ENCODE results near the gene ANKRD16. TPM values are rescaled to one million over a fixed set of nuclear protein-coding genes. Genes with fewer than 3 reads are reported as not detected.

ANKRD16 gene
- polyA plus RNA-seq, 3 donors, result 1.4 to 2.9 (median 2.1) TPM

DNA sequence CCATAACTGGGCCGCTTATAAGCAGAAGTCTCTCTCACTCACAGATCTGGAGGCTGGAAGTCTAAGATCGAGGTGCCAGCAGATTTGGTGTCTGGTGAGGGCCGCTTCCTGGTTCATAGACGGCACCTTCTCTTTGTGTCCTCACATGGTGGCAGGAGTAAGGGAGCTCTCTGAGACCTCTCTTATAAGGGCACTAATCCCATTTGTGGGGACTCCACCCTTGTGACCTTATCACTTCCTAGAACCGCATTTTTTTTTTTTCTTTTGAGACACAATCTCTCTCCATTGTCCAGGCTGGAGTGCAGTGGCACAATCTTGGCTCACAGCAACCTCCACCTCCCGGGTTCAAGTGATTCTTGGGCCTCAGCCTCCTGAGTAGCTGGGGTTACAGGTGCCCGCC is 8.5 kb upstream of the ANKRD16 start:
- TF ChIP-seq, protein P1, sequence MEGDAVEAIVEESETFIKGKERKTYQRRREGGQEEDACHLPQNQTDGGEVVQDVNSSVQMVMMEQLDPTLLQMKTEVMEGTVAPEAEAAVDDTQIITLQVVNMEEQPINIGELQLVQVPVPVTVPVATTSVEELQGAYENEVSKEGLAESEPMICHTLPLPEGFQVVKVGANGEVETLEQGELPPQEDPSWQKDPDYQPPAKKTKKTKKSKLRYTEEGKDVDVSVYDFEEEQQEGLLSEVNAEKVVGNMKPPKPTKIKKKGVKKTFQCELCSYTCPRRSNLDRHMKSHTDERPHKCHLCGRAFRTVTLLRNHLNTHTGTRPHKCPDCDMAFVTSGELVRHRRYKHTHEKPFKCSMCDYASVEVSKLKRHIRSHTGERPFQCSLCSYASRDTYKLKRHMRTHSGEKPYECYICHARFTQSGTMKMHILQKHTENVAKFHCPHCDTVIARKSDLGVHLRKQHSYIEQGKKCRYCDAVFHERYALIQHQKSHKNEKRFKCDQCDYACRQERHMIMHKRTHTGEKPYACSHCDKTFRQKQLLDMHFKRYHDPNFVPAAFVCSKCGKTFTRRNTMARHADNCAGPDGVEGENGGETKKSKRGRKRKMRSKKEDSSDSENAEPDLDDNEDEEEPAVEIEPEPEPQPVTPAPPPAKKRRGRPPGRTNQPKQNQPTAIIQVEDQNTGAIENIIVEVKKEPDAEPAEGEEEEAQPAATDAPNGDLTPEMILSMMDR (IDR thresholded peaks at IDR 0.05), result no peak
- H3K27me3 Mint-ChIP-seq (ENCODE audit: low read depth in 3 of 3), result no peaks in the 10 kb centered on the region
- DNase-seq, result no peak
- H3K36me3 Mint-ChIP-seq, result peaks cover 51 to 55% of the 10 kb centered on the region in 2 donors
- H3K4me3 Mint-ChIP-seq, result no peak overlapping the region
- Histone ChIP-seq H3K27ac (ENCODE audit: low read depth in 1 of 2, low read length in 2 of 2) (no peak overlapping the region), H3K4me1 (ENCODE audit: control insufficient read depth in 1 of 2, insufficient read depth in 2 of 2, low read length in 2 of 2) (no peaks in the 10 kb centered on the region), H3K4me2 (replicated peaks; ENCODE audit: extremely low read depth, low read length, poor library complexity, severe bottlenecking) (no peak overlapping the region), H3K4me3 (replicated peaks in 1 of 3; ENCODE audit: low read depth in 2 of 3, low read length in 3 of 3) (no peak overlapping the region), H3K9ac (ENCODE audit: insufficient read depth, low read length, poor library complexity, severe bottlenecking) (no peak overlapping the region), H4K20me1 (ENCODE audit: insufficient read depth, low read length) (peaks cover 70% of the 10 kb centered on the region), H3K9me3 (replicated peaks in 1 of 2; ENCODE audit: control insufficient read depth in 1 of 2, insufficient read depth in 1 of 2, low read length in 2 of 2) (peaks cover 7 to 12% of the 10 kb centered on the region in 2 donors), H2AFZ (ENCODE audit: insufficient read depth, low read depth, low read length, poor library complexity, severe bottlenecking) (no peak overlapping the region), H3K79me2 (ENCODE audit: insufficient read depth, low read length) (peaks cover 56% of the 10 kb centered on the region), H3K27me3 (ENCODE audit: control insufficient read depth in 2 of 2, insufficient read depth in 2 of 2, low read length in 2 of 2) (no peaks in the 10 kb centered on the region), H3K36me3 (replicated peaks in 1 of 2; ENCODE audit: control insufficient read depth in 1 of 2, insufficient read depth in 2 of 2, low read length in 2 of 2) (peaks cover 18 to 57% of the 10 kb centered on the region in 2 donors)
- 100% methylated on average over 3 of the region's 7 CpGs for WGBS (ENCODE audit: insufficient coverage)
- intact Hi-C loops (cut with micrococcal nuclease), result no loop called here
- peaks cover 6 to 14% (median 11%) of the 10 kb centered on the region in 7 donors for H3K9me3 Mint-ChIP-seq
- peak overlapping the region in 2 of 7 donors; percentile 30 to 37 for H3K27ac Mint-ChIP-seq
- H3K4me1 Mint-ChIP-seq, result peaks cover 4% of the 10 kb centered on the region

DNA sequence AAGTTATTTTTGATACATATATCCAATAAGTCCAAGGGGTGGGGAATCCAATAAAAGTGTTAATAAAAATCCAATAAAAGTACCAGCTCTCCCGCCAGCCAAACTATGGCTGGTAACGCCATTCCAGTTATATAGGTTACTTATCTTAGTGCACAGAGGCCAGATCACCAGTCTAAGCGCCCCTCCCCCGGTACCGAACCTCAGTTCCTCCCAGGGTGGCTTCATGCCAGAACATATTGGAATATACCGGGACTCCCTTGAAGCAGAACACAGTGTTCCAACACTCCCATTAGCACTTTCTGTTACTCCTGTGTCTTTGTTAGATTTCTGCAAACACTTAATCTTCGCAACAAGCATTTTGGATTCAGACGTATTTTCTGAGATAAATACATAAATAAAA is 7.8 kb upstream of the ANKRD16 start:
- H3K4me3 ChIP-seq (replicated peaks in 1 of 3; ENCODE audit: low read depth in 2 of 3, low read length in 3 of 3), result no peak overlapping the region
- no peaks in the 10 kb centered on the region for H3K27me3 ChIP-seq (ENCODE audit: control insufficient read depth in 2 of 2, insufficient read depth in 2 of 2, low read length in 2 of 2)
- TF ChIP-seq, protein P1 (IDR thresholded peaks at IDR 0.05), result no peak
- H3K27me3 Mint-ChIP-seq (ENCODE audit: low read depth in 3 of 3), result no peaks in the 10 kb centered on the region
- H3K4me2 ChIP-seq (replicated peaks; ENCODE audit: extremely low read depth, low read length, poor library complexity, severe bottlenecking), result no peak overlapping the region
- peaks cover 4% of the 10 kb centered on the region for H3K4me1 Mint-ChIP-seq
- H3K9ac ChIP-seq (ENCODE audit: insufficient read depth, low read length, poor library complexity, severe bottlenecking), result no peak overlapping the region
- H3K36me3 Mint-ChIP-seq, result peaks cover 46 to 54% of the 10 kb centered on the region in 2 donors
- H4K20me1 ChIP-seq (ENCODE audit: insufficient read depth, low read length), result peaks cover 70% of the 10 kb centered on the region
- H3K9me3 Mint-ChIP-seq, result peaks cover 6 to 14% (median 11%) of the 10 kb centered on the region in 7 donors
- WGBS (ENCODE audit: insufficient coverage), result 100% methylated on average over 5 of the region's 8 CpGs
- H2AFZ ChIP-seq (ENCODE audit: insufficient read depth, low read depth, low read length, poor library complexity, severe bottlenecking), result no peak overlapping the region
- H3K36me3 ChIP-seq (replicated peaks in 1 of 2; ENCODE audit: control insufficient read depth in 1 of 2, insufficient read depth in 2 of 2, low read length in 2 of 2), result peaks cover 18 to 53% of the 10 kb centered on the region in 2 donors
- peaks cover 7 to 12% of the 10 kb centered on the region in 2 donors for H3K9me3 ChIP-seq (replicated peaks in 1 of 2; ENCODE audit: control insufficient read depth in 1 of 2, insufficient read depth in 1 of 2, low read length in 2 of 2)
- H3K4me3 Mint-ChIP-seq, result no peak overlapping the region
- DNase-seq, result no peak
- H3K27ac Mint-ChIP-seq, result peak overlapping the region in 3 of 7 donors; percentile 12 to 21 (median 16)
- intact Hi-C loops (cut with micrococcal nuclease), result no loop called here
- H3K27ac ChIP-seq (ENCODE audit: low read depth in 1 of 2, low read length in 2 of 2), result no peak overlapping the region
- no peaks in the 10 kb centered on the region for H3K4me1 ChIP-seq (ENCODE audit: control insufficient read depth in 1 of 2, insufficient read depth in 2 of 2, low read length in 2 of 2)
- peaks cover 59% of the 10 kb centered on the region for H3K79me2 ChIP-seq (ENCODE audit: insufficient read depth, low read length)

All from CD14-positive monocyte (primary cell).